NOMO-1 treated with dmso at 0.1 percent for 144 hours (cell line): ENCODE data around the gene RPS6KB1.
"Not testable (repeated sequence)": the region's sequence is repeated elsewhere in the genome, so short reads cannot be mapped to it uniquely, and the experiment has no call there.

Source experiments
- DNase-seq: peaks from one replicate; lab custom pipeline; 2025; ENCODE audit not compliant: unreplicated experiment; lab: John Stamatoyannopoulos, UW

Gene RPS6KB1

DNA sequence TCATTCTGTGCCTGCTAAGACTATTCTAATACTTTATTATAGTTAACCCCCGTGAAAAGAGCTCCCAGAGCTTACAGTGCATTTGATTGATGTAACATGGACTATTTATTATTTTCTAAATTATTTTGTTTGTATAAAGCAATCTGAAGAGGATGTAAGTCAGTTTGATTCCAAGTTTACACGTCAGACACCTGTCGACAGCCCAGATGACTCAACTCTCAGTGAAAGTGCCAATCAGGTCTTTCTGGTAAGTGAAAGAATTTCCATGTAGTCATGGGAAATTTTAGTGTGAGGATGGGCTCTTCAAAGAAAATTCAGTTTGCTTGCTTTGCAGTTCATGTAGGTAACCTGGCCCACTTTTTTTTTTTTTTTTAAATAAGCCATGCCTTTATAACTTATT is 47.8 kb downstream of the RPS6KB1 start:
- not testable (repeated sequence) for DNase-seq

DNA sequence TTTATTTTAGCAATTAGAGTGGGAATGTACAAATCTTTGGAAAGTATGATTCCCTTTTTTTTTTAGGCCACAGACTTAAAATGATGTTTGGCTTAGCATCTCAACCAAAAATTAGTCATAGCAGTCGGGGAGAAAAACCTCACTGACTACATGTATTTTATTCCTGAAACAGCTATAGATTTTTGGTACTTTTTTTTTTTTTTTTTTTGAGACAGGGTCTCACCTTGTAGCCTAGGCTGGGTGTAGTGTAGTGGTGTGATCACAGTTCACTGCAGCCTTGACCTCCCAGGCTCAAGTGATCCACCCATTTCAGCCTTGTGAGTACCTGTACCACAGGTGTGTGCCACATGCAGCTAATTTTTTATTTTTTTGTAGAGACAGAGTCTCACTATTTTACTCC is 48.2 kb downstream of the RPS6KB1 start:
- DNase-seq: no peak

DNA sequence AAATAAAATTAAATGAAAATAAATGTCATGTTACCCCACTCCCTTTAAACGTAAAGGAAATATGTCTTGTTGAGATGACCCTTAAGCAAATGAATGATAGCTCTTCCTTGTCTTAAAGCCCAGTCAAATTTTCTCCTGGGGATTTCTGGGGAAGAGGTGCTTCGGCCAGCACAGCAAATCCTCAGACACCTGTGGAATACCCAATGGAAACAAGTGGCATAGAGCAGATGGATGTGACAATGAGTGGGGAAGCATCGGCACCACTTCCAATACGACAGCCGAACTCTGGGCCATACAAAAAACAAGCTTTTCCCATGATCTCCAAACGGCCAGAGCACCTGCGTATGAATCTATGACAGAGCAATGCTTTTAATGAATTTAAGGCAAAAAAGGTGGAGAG is 53.5 kb downstream of the RPS6KB1 start:
- DNase-seq: not testable (repeated sequence)

DNA sequence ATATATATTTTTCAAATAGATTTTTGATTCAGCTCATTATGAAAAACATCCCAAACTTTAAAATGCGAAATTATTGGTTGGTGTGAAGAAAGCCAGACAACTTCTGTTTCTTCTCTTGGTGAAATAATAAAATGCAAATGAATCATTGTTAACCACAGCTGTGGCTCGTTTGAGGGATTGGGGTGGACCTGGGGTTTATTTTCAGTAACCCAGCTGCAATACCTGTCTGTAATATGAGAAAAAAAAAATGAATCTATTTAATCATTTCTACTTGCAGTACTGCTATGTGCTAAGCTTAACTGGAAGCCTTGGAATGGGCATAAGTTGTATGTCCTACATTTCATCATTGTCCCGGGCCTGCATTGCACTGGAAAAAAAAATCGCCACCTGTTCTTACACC is 54.4 kb downstream of the RPS6KB1 start:
- DNase-seq: not testable (repeated sequence)

DNA sequence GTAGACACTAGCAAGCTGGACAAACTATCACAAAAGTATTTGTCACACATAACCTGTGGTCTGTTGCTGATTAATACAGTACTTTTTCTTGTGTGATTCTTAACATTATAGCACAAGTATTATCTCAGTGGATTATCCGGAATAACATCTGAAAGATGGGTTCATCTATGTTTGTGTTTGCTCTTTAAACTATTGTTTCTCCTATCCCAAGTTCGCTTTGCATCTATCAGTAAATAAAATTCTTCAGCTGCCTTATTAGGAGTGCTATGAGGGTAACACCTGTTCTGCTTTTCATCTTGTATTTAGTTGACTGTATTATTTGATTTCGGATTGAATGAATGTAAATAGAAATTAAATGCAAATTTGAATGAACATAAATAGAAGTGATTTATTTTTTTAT is 57.1 kb downstream of the RPS6KB1 start:
- DNase-seq: no peak

DNA sequence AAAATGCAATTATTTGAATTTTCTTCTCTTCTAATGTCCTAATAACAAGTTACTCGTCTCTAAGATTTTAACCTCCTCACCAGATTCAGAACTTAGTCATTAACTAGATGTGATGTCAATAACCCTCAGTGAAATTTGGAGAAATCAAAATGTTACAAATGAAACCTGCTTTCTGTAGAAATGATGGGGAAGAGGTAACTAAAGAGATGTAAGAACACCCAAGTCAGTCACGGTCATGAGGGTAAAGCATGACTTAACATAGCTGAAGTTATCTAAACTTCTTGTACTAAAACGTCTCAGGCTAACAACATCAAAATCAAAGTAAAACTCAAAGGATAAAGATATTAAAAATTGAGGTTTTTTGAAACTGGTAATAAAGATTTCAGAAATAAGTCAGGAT is 61.9 kb downstream of the RPS6KB1 start:
- no peak for DNase-seq

DNA sequence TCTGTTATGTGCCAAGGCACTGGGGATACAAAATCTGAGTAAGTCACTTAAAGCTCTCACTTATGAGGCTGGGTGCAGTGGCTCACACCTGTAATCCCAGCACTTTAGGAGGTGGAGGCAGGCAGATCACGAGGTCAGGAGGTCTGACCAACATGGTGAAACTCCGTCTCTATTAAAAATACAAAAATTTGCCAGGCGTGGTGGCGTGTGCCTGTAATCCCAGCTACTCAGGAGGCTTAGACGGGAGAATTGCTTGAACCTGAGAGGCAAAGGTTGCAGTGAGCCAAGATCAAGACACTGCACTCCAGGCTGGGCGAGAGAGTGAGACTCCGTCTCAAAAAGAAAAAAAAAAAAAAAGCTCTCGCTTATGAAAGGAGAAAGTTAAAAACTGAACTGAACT is 66.7 kb downstream of the RPS6KB1 start:
- DNase-seq: not testable (repeated sequence)

DNA sequence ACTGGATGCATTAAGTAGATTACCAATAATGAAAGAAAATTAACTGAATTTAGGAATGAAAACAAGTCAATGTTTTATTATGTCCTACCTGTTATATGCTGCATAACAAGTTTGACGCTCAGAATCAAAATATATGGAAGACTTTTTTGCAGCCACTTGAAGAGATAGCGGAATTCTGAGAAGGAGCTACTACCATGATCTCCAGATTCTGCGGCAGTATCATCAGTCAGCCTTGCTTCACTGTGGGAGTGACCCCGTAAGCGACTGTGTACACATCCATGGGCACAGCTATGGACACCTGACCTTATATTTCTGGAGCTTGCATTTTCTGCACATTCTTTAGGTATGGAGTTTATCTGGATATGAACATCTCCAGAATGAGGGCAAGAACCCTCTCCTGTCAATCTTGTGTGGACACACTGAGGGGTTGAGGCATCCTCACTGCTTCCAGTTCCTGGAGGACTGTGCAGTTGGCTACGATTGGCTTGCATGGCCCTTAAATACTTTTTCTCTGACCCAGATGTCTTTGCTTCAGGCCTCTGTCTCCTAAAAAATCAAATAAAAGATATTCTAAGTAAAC is 69.9 kb downstream of the RPS6KB1 start:
- no peak for DNase-seq

DNA sequence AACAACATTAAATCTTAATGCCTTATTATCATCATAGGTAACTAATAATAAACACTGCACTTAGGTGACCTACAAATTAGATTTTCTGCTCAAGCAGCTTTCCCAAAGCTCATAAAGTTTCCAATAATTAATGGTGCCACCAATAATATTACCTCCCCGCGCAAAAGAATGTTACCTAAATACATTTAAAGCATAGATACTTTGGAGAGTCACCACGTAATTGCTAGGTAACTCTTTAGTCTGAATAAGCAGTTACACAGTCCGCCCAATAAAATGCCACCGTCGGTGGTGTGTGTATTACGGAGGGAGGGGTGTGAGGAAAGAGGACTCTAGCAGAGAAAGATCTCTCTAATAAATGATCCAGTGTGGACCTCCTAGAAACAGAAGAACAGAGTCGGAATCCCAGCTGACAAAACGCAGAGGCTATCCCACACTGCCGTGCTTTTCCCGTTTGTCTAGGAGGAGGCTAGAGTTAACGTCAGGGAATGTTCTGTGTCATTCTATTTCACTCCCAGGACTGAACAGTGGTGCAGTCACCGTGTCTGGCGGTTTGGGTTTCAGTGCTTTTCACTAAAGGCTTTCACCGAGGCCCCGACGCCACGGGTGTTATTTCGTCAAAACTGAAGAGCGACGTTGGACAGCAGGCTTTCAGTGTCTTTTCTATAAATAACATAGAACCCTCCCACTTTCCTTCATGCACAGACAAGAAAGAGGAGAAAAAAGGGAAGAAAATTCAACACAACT is 71.0 kb downstream of the RPS6KB1 start:
- DNase-seq: peak; percentile 91

DNA sequence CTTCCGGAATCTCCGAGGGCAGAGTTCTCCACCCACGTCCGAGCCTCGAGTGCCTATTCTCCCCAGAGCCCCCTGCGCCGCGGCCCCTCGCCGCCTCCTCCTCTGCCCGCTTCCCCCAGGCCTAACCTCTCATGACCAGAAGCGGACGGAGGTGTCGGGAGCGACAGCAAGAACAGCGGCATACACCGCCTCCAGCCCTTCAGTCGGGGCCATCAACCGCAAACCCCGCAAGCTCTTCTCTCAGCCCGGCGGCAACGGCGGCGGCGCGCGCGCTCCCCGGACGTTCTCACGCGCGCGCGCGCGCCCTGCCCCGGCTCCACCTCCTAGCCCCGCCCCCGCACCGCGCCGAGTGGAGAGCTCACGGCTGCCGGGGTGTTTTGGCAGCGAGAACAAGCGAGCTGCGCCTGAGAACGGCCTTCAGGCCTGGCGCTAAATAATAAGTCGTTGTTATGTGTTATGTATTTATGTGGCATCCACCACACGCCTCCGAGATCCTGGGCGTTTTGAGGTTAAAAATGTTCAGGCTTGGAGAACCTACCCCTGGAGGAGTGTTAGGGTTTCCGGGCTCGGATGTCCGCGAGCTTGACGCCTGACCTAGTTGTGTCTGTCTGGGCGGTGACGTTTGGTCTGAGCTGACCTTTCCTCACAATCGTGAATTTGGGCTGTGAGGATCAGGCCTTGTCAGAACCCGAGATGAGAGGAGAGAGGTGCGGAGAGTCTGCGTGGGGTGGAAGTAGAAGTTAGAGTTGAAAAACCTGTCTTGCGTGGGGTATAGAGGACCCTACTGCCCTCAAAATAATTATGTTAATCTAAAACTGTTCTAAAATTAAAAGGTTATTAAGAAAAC is 71.8 kb downstream of the RPS6KB1 start, which contains the start of gene RNFT1:
Gene RNFT1 (minus strand): TSS at position 259 of the 847 bp plus-strand sequence. CDS start 77 bp downstream, at position 182.
- DNase-seq: peak; percentile 91

DNA sequence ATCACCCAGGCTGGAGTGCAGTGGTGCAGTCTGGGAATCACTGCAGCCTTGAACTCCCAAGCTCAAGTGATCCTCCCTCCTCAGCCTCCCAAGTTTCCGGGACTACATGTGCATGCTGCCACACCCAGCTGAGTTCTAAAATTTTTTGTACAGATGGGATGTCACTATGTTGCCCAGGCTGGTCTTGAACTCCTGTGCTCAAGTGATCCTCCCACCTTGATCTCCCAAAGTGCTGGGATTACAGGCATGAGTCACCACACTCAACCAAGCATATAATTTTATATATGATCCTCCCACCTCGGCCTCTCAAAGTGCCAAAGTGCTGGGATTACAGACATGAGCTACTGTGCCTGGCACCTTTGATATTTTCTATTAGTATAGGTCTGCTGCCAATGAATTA is 78.8 kb downstream of the RPS6KB1 start:
- DNase-seq: not testable (repeated sequence)

DNA sequence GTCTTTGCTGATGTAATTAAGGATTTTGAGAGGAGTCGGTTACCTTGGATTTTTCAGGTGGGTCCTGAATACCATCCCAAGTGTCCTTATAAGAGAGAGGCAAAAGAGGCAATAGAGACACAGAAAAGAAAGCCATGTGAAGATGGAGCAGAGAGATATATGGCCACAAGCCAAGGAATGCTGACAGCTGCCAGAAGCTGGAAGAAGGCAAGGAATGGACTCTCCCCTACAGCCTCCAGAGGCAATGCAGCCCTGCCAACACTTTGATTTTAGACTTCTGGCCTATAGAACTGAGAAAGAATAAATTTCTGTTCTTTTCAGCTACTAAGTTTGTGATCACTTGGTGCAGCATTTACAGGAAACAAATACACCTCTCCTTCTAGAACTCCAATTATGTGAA is 79.9 kb downstream of the RPS6KB1 start:
- no peak for DNase-seq

DNA sequence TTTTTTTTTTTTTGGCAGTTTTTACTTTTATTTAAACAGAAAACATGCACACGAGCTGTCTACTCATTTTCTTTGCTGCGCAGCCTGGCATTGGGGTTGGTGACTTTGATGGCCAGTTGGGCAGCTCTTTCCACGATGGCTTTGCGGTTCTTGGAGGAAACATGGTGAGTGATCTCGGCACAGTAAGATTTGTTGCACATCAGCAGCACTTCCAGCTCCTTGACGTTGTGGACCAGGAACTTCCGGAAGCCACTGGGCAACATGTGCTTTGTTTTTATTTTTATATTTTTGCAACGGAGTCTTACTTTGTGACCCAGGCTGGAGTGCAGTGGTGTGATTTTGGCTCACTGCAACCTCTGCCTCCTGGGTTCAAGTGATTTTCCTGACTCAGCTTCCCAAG is 80.6 kb downstream of the RPS6KB1 start:
- DNase-seq: not testable (repeated sequence)

DNA sequence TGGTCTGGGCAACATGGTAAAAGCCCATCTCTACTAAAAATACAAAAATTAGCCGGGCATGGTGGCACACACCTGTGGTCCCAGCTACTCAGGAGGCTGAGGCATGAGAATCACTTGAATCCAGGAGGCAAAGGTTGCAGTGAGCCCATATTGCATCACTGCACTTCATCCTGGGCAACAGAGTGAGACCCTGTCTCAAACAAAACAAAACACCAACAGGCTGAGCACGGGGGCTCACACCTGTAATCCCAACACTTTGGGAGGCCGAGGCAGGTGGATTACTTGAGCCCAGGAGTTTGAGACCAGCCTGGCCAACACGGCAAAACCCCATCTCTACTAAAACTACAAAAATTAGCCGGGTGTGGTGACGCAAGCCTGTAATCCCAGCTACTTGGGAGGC is 82.2 kb downstream of the RPS6KB1 start:
- not testable (repeated sequence) for DNase-seq

DNA sequence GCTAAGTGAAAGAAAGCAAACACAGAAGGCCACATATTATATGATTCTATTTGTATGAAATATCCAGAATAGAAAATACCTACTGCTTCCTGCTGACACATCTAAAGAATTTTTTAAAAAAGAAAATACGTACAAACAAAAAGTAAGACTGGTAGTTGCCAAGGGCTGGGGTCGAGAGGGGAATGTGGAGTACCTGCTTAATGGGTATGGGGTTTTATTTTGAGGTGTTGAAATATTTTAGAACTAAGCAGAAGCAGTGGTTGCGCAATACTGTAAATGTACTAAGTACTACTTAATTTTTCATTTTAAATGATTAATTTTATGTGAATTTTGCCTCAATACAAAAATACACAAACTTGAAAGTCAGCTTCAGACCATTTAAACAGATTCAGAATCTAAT is 103.7 kb downstream of the RPS6KB1 start:
- DNase-seq: not testable (repeated sequence)
